H9 (cell line): ENCODE data around the gene BRWD1. TPM values are rescaled to one million over a fixed set of nuclear protein-coding genes. Genes with fewer than 3 reads are reported as not detected.

Experiments used
- DNase-seq: peaks from one replicate; pipeline ENCODE4 v3.0.0-alpha.2; 2017
- H2AFZ ChIP-seq: one replicate; pipeline ENCODE4 v1.6.1; 2013; ENCODE audit warnings: mild to moderate bottlenecking, low read length, control low read depth, moderate library complexity
- H2AK5ac ChIP-seq: 2 replicates; pipeline ENCODE4 v1.6.1; 2013; ENCODE audit warnings: low read length, control low read depth, mixed read lengths; ENCODE audit not compliant: insufficient read length
- H2BK120ac ChIP-seq: one replicate; pipeline ENCODE4 v1.6.1; 2013; ENCODE audit warnings: low read depth, mild to moderate bottlenecking, low read length, control low read depth, inconsistent platforms; ENCODE audit not compliant: poor library complexity, severe bottlenecking
- H2BK12ac ChIP-seq: 2 replicates; pipeline ENCODE4 v1.6.1; 2013; ENCODE audit warnings: low read length, control low read depth, mixed read lengths, low read depth; ENCODE audit not compliant: insufficient read length
- H2BK15ac ChIP-seq: 2 replicates; pipeline ENCODE4 v1.6.1; 2013; ENCODE audit warnings: low read depth, low read length, control low read depth
- H2BK20ac ChIP-seq: one replicate; pipeline ENCODE4 v1.6.1; 2013; ENCODE audit warnings: low read depth, mild to moderate bottlenecking, low read length, control low read depth, inconsistent platforms; ENCODE audit not compliant: poor library complexity, severe bottlenecking
- H2BK5ac ChIP-seq: 2 replicates; pipeline ENCODE4 v1.6.1; 2013; ENCODE audit warnings: low read length, control low read depth, mixed read lengths; ENCODE audit not compliant: insufficient read length
- H3K14ac ChIP-seq: 2 replicates; pipeline ENCODE4 v1.6.1; 2013; ENCODE audit warnings: low read length, control low read depth; ENCODE audit not compliant: insufficient read depth
- H3K18ac ChIP-seq: 2 replicates; pipeline ENCODE4 v1.6.1; 2013; ENCODE audit warnings: low read depth, mild to moderate bottlenecking, mixed read lengths, low read length, control low read depth; ENCODE audit not compliant: insufficient read length
- H3K23ac ChIP-seq: 2 replicates; pipeline ENCODE4 v1.6.1; 2013; ENCODE audit warnings: low read length, control low read depth, mixed read lengths, low read depth; ENCODE audit not compliant: insufficient read length
- H3K23me2 ChIP-seq: 2 replicates; pipeline ENCODE4 v1.6.1; 2013; ENCODE audit warnings: low read depth, mild to moderate bottlenecking, mixed read lengths, low read length, control low read depth; ENCODE audit not compliant: insufficient read length, poor library complexity, severe bottlenecking
- H3K27ac ChIP-seq: 2 replicates; pipeline ENCODE4 v1.5.1; 2013; ENCODE audit warnings: low read length, control low read depth, mixed read lengths, low read depth; ENCODE audit not compliant: insufficient read length
- H3K27me3 ChIP-seq: 2 replicates; pipeline ENCODE4 v1.6.1; 2013; ENCODE audit warnings: low read length, control low read depth, inconsistent platforms; ENCODE audit not compliant: insufficient read depth
- H3K4ac ChIP-seq: 2 replicates; pipeline ENCODE4 v1.6.1; 2013; ENCODE audit warnings: low read depth, mild to moderate bottlenecking, control low read depth, inconsistent platforms, low read length, moderate library complexity
- H3K4me1 ChIP-seq: 2 replicates; pipeline ENCODE4 v1.6.1; 2013; ENCODE audit warnings: low read length, control low read depth, inconsistent platforms; ENCODE audit not compliant: insufficient read depth
- H3K4me2 ChIP-seq: 2 replicates; pipeline ENCODE4 v1.6.1; 2013; ENCODE audit warnings: low read length, control low read depth, mixed read lengths; ENCODE audit not compliant: insufficient read length, insufficient read depth
- H3K56ac ChIP-seq: 2 replicates; pipeline ENCODE4 v1.6.1; 2013; ENCODE audit warnings: low read depth, mild to moderate bottlenecking, mixed read lengths, low read length, control low read depth; ENCODE audit not compliant: insufficient read length
- H3K79me1 ChIP-seq: 2 replicates; pipeline ENCODE4 v1.6.1; 2013; ENCODE audit warnings: low read depth, mild to moderate bottlenecking, moderate library complexity, low read length, control low read depth, inconsistent platforms; ENCODE audit not compliant: insufficient read depth, poor library complexity, severe bottlenecking
- H3K79me2 ChIP-seq: 2 replicates; pipeline ENCODE4 v1.6.1; 2013; ENCODE audit warnings: low read length, control low read depth, inconsistent platforms; ENCODE audit not compliant: insufficient read depth
- H3K9ac ChIP-seq: 2 replicates; pipeline ENCODE4 v1.6.1; 2013; ENCODE audit warnings: low read length, control low read depth, mixed read lengths; ENCODE audit not compliant: insufficient read length; ENCODE audit errors: extremely low read depth
- H3K9me3 ChIP-seq: one replicate; pipeline ENCODE4 v1.6.1; 2013; ENCODE audit warnings: low read depth, low read length, inconsistent platforms; ENCODE audit not compliant: control insufficient read depth
- H3T11ph ChIP-seq: one replicate; pipeline ENCODE4 v1.6.1; 2013; ENCODE audit warnings: mild to moderate bottlenecking, low read length, control low read depth, inconsistent platforms
- H4K20me1 ChIP-seq: one replicate; pipeline ENCODE4 v1.6.1; 2013; ENCODE audit not compliant: control insufficient read depth, insufficient read length, insufficient read depth
- H4K5ac ChIP-seq: 2 replicates; pipeline ENCODE4 v1.6.1; 2013; ENCODE audit warnings: low read depth, mild to moderate bottlenecking, mixed read lengths, low read length, control low read depth; ENCODE audit not compliant: insufficient read length
- H4K8ac ChIP-seq: replicated peaks from 2 replicates; pipeline ENCODE4 v1.6.1; 2013; ENCODE audit warnings: low read length, control low read depth, mixed read lengths, low read depth; ENCODE audit not compliant: insufficient read length
- H4K91ac ChIP-seq: 2 replicates; pipeline ENCODE4 v1.6.1; 2013; ENCODE audit warnings: low read depth, mild to moderate bottlenecking, moderate library complexity, mixed read lengths, low read length, control low read depth; ENCODE audit not compliant: insufficient read length
- H3K27ac Mint-ChIP-seq, 3 experiments: 2 replicates in 2 of 3; 3 replicates in 1 of 3; pipeline ENCODE4 v1.8.0; 2020 to 2021; ENCODE audit warnings: mixed read lengths in 3 of 3, mild to moderate bottlenecking in 1 of 3, moderate library complexity in 1 of 3
- H3K27me3 Mint-ChIP-seq: 2 replicates; pipeline ENCODE4 v1.8.0; 2021; ENCODE audit warnings: low read depth, mild to moderate bottlenecking, moderate library complexity, mixed read lengths
- H3K36me3 Mint-ChIP-seq, 3 experiments: 2 replicates in 2 of 3; 3 replicates in 1 of 3; pipeline ENCODE4 v1.8.0; 2020 to 2021; ENCODE audit warnings: low read depth in 3 of 3, mixed read lengths in 3 of 3; ENCODE audit not compliant: insufficient read depth in 1 of 3
- H3K4me1 Mint-ChIP-seq, 2 experiments: 2 replicates each; pipeline ENCODE4 v1.8.0; 2020; ENCODE audit warnings: mixed read lengths in 2 of 2
- H3K4me3 Mint-ChIP-seq, 2 experiments: 2 replicates in 1 of 2; 3 replicates in 1 of 2; pipeline ENCODE4 v1.8.0; 2020 to 2021; ENCODE audit warnings: mild to moderate bottlenecking in 2 of 2, mixed read lengths in 2 of 2, moderate library complexity in 1 of 2
- H3K9me3 Mint-ChIP-seq, 2 experiments: 2 replicates in 1 of 2; 3 replicates in 1 of 2; pipeline ENCODE4 v1.8.0; 2020; ENCODE audit warnings: mild to moderate bottlenecking in 2 of 2, mixed read lengths in 2 of 2, moderate library complexity in 1 of 2
- CTCF ChIP-seq: fragments of 200-600 bp; sonication (generic); conservative IDR thresholded peaks from 3 replicates; pipeline ENCODE4 v1.8.0; 2021; ENCODE audit warnings: antibody characterized with exemption, mild to moderate bottlenecking
- WGBS: extraction: QIAGEN DNeasy Blood & Tissue Kit; methylation state at CpG from one replicate; pipeline ENCODE4 v1.1.7; 2013; ENCODE audit warnings: missing lambda C conversion rate, low lambda C conversion rate, mixed read lengths; ENCODE audit not compliant: insufficient read length; ENCODE audit errors: extremely low coverage; 5-methylcytosine and 5-hydroxymethylcytosine counted together
- total RNA-seq: library from RNA; stranded (reverse); gene quantifications from 2 replicates; pipeline ENCODE4 v1.2.1, GENCODE V29; 2021

The BRWD1 gene
- total RNA-seq, 1 experiment from 2014 or later: 48.4 TPM

DNA sequence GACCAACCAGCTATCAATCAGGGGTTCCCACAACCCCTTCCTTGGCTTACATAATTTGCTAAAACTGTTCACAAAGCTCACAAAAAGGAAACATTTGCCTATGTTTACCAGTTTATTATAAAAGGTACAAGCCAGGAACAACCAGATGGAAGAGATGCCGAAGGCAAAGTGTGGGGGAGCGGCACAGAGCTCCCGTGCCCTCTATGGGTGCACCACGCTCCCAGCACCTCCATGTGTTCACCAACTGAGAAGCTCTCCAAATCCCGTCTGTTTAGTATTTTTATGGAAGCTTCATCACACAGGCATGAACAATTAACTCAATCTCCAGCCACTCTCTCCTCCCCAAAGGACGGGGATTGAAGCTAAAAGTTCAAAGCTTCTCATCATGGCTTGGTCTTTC lies 163.1 kb downstream of the BRWD1 start:
- no peak overlapping the region for H3K27ac Mint-ChIP-seq
- WGBS: no CpG with 5 or more reads among the region's 6 CpGs
- Histone ChIP-seq H2BK5ac (no peak overlapping the region), H4K5ac (no peak overlapping the region), H3T11ph (no peak overlapping the region), H3K27me3 (no peaks in the 10 kb centered on the region), H3K79me1 (no peaks in the 10 kb centered on the region), H2BK12ac (no peak overlapping the region), H3K4ac (no peak overlapping the region), H2BK15ac (no peak overlapping the region), H3K23me2 (no peaks in the 10 kb centered on the region), H3K18ac (no peak overlapping the region), H3K9ac (no peak overlapping the region), H4K8ac (no peak overlapping the region), H2AK5ac (no peak overlapping the region), H3K4me1 (no peaks in the 10 kb centered on the region), H3K79me2 (no peaks in the 10 kb centered on the region), H3K27ac (no peak overlapping the region), H3K4me2 (no peak overlapping the region), H4K20me1 (no peaks in the 10 kb centered on the region), H3K23ac (no peak overlapping the region), H2BK20ac (no peak overlapping the region), H3K9me3 (no peaks in the 10 kb centered on the region), H2AFZ (no peak overlapping the region), H2BK120ac (no peak overlapping the region), H3K14ac (no peak overlapping the region), H4K91ac (no peak overlapping the region), H3K56ac (no peak overlapping the region)
- no peaks in the 10 kb centered on the region for H3K4me1 Mint-ChIP-seq
- DNase-seq: no peak
- TF ChIP-seq CTCF: no peak
- H3K9me3 Mint-ChIP-seq: peaks cover 0 to 2% of the 10 kb centered on the region in 2 experiments; a peak in 1 of 5 replicates
- H3K27me3 Mint-ChIP-seq: no peaks in the 10 kb centered on the region
- no peak overlapping the region for H3K4me3 Mint-ChIP-seq
- H3K36me3 Mint-ChIP-seq: peaks cover 0 to 1% (median 0%) of the 10 kb centered on the region in 3 experiments; a peak in 2 of 7 replicates
